Stimulated activated naive CD4-positive, alpha-beta T cell (primary cell): ENCODE results near the gene GPX3.

Experiments
- DNase-seq, 6 experiments: peaks; one replicate each; lab custom pipeline; 2025; lab: John Stamatoyannopoulos, UW

GPX3 gene

DNA sequence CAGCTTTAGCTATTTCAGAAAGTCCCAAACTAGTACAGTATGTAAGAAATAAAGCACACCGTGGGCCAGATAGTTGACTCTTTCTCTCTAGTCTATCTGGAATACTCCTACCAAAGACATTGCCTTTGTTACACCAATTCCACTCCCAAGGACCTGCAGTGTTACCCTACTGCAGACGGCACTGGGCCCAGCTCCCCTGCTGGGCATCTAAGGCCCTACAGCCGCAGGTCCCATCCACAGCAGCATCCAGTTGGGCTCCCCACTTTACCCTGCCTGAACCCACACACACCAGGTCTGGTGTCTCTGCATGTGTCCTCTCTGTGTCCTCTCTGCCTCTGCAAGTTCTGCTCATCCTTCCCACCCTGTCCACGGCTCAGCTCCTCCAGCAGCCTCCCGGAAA is 37.9 kb downstream of the GPX3 start:
- no peak for DNase-seq

DNA sequence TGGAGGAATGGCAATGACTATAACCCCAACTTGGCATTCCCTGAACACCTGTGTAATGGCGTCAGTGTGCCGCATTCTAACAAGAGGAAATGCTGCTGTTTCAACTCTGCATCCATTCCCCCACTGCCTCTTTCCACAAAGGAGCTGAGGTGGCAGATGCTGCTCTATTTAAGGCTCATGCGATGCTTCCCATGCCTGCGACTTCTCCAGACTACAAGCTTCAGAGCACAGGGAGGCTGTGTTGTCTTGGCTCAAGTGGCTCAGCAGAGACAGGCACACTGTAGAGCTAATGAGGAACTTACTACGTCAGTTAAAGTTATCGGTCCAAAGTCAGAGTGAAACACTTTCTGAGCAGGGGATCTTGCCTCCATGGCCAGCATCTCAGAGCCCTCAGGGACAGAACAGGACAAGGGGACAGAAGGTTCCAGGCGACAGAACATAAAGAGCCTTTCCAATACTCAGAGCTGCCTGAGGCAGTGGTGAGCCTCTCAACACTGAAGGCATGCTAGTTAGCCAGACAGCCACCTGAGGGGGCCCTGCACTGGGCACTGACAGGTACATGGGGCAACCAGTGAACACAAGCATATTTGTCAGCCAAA is 38.6 kb downstream of the GPX3 start:
- DNase-seq, result no peak

DNA sequence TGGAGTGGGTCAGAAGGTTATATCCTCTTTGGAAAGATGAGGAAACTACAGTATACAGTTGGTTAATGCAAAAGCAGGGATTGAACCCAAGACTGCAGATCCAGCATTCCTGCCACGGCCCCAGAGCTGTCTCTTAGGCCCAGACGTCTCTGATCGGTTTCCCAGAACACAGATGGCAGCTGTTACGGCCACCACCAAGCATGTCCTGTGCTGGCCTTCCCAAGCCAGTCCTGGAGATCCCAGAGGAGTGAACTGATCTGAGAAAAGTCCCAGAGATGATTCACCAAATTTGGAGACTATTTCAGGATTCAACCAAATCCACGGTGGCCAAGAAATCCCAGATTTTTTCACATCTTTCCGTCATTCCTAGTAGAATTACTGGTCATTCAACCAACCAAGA is 40.4 kb downstream of the GPX3 start:
- DNase-seq, result no peak

DNA sequence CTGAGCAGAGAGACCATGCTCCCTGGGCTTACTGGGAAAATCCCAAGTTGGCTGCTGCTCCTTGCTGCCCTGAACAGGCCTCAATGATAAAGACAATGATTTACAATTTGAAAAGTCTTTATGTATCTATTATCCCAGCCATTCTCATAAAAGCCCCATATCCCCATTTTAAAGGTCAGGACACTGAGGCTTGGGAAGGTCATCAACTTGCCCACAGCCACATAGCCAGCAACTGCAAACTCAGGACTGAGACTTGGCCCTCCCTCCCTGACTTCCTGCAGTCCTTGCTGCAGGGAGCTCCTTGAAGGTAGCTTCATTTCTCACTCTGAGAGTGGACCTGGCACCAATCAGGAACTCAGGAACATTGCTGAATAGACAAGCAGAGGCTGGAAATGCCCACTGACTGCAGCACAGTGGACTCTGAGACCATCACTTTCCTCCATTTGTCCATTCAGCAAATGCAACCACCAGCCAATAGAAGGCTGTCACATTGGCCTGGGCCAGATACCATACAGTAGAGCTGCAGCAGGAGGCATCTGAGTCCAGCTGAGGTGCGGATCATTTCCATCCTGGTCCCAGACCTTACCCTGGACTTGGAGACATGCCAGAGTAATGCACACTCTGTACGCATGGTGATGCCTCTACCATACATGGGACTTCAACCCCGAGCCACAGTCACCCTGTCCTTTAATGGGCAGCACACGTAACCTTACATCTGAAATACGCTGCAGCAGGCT is 42.2 kb downstream of the GPX3 start:
- no peak for DNase-seq

DNA sequence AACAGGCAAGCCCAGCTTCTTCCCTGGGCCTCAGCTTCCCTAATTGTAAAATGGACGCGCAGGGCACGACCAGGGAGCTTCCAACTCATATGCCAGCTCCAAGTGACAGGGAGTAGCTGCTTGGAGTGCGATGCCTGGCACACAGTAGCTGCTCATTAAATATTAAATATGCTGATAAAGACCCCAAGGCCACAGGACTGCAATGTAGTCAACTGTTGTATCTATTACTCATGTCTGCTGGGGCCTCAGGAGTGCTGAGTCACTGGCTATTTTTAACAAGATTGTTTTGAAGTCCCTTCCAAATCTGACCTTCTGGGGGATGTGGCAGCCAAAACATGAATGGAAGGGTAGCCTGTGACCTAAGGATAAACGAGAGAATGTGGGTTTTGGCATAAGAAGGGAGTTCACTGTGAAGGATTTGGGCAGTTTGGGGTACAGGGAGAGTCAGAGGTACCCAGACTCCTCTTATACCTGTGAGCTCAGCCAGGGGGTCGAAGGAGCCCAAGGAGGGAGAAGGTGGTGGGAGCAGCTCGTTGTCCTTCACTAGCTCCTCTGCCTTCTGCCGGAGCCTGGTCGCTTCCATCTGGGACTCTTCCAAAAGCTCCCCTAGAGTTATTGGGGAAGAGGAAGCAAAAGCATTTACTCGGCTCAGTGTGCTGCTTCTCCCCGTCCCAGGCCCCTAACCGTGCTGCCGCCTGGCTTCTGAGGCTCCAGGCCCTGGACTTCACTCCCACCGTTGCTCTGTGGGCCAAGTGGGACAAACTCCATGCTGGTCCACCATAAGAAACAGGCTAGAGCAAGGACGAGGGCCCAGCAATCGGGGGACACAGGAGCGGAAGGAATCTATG is 43.0 kb downstream of the GPX3 start:
- DNase-seq, result no peak

DNA sequence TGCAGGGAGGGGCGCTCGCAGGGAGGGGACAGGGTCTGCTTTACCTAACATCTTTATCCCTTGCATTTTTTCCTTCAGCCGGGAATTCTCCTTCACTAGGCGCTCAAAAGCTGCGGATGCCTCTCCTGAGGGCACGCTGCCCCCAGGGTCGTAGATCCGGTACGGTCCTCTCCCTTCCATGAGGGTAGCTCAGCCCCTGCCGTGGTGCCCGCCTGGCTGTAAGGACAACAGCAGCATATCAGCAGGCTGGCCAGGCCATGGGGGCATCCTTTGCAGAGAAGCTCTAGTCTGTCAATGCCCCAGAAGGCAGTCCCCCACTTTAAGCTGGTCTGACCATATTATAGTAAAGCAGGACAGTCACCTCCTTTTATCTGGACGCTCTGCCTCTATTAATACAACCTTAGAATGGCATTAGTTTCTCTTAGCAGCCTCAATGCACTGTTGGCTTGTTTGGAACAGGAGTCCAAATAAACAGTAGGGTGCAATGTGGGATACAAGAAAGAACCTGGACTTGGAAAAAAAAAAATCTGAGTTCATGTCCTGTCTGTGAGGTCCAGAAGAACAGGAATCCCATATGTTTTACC is 44.6 kb downstream of the GPX3 start:
- DNase-seq, result no peak

DNA sequence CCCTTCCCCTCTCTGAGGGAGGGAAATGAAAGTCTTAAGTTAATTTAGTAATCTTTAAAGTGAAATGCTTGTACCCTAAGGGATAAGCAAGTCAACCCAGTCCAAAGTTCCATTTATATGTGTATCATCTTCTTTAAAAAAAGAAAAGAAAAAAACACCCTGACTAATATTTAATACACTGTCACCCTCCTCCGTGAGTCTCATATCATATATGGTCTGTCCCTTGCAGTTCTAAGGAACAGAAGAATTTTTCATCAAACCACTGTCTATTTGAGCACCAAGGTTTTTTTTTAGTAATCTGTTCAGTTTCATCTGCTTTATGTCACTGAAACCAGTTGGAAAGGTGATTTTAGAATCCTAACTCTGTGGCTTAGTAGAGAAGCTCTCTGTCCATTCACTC is 45.2 kb downstream of the GPX3 start:
- DNase-seq, result no peak

DNA sequence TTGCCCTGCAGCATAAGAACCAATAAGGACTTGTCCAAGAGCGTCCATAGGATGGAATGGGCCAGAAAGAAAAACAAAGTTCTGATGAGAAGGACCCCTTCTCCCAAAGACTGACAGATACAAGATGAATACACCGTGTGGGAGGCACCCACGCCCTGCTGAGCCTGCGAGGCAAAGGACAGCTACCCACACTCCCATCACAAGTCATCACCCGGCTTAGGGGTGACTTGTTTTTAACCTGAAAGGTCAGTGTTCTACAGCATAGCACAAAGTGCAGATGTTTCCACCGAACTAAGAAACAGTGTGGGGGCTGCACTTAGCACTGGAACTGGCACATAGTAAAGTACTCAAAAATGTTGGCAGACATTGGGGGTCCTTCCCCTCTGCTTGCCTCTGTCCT is 46.5 kb downstream of the GPX3 start:
- DNase-seq, result no peak

DNA sequence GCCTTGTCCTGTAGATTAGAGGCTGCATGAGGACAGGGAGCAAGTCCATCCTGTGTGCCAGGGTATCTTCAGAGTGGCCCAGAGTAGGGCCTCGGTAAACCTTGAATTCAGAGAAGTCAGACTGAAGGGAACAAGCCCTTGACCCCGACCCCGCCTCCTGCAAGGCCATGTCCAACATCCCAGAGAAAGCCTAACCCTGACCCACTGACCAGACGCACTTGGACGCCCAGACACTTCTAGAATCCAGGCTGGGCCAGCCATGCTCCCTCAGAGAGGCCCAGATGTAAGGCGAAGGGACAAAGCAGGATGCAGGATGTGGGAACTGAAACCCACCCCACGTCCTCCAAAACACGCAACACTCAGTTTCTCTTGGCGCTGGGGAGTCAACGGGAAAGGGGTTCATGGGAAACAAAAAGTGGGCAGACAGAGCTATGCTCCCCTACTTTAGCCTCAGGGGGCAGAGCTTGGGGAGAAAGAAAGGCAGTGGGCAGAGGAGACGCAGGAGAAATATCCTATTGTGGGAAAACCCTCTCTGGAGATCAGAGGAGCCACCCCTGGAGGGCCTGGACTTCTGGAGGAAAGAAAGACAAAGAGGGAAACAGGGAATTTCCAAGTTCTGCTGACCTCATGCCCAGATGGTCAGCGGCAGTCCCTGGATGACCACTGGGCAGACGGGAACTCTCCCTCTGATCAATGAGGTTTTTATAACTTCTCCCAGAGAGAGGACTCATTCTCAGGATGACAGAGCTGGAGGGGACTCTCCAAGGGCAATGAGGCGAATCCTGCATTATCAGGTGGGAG is 47.4 kb downstream of the GPX3 start:
- DNase-seq, result no peak

DNA sequence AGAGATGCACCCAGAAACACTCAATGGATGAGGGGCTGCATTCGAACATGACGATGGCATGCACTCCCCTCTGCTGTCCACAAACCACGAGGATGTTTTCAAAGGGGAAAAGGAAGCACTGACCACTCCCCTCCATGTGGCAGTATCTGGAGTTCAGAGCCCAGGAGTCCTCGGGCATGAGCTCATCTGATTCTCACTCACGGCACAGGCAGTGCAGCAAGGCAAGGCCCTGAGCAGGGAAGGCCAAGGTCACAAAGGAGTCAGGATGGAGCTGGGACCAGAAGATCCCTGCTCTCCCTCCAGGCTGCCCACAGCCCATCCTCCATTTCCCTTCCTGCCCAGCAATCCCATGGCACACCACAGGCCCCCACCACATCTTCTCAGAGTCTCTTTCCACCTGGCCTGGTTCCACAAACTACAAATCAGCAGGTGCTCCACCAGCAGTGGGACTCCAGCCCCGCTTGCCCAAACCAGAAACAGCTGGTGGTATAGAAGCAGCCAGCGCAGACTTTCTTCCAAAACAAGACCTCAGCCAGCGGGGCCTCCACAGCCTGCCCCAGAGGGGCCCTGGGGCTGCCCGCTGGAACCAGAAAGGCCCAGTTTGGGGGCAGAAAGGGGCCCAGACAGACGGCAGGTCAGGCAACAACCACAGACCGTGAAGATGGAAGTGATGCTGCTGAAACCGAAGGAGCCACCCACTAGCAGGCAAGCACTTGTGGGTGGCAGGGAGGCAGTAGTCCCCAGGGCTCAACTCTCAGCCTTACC is 48.2 kb downstream of the GPX3 start:
- no peak for DNase-seq

DNA sequence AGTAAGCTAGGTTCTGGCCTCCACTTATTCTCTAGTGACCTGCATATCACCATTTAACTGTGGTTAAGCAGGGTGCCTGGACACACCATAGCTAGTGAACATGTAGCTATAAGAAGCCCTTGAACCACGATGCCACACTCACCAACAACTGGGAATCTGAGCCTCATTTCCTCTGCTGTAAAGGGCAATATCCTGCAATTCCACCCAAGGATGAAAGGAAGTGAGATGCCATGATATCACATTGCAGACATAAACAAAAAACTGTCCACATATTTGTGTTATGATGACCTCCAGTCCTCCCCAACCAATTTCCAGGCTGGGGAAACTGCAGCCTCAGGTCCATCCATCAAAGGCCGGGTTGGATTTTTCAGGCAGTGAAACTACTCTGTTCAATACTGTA is 50.1 kb downstream of the GPX3 start:
- DNase-seq, result no peak

DNA sequence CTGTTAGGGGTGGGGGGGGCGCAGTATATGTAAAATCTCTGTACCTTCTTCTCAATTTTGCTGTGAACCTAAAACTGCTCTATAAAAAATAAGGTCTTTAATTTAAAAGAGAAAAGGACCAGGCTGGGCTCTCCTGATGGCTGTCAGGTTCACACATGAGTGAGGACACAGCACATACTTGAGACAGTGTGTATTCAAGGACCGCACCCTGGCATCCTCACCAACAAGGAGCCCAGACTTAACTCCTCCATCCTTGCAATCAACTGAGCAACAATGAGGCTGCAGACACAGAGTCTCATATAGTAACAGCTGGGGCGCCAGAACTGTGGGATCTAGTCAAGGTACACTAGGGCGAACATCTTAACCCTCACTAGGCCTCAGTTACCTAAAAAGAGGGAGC is 50.6 kb downstream of the GPX3 start:
- no peak for DNase-seq

DNA sequence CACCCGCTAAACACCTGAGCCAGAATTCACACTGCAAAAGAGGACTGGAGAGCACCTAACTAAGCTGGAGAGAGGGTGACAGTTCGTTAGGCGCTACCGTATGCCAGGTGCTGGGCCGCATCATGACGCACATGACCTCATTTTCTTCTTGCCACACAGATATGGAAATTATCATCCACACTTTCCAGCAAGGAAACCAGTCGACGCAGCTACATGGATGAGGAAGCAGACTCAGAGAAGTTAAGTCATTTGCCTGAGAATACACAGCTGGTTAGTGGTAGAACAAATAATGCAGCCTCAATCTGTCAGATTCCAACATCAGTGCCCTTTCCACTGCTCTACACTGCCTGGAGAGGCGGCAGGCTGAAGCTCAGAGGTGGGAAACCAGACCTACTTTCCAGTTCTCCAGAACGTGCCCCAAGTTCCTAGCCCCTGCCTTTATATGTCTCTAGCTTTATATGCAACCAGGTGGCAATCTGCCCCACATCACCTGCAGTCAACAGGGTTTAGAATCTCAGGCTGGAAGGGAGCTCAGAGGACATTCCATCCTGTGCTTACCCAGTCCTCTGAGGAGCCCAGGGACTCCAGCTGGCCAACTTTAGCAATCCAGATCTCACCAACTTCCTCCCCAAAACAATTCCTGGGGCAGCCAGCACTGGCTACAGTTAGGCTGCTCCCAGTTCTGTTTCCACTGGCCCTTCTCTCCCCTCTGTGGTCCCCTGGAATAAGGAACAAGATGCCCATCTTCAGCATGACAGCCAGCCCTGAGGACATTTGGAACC is 51.6 kb downstream of the GPX3 start:
- DNase-seq, result no peak

DNA sequence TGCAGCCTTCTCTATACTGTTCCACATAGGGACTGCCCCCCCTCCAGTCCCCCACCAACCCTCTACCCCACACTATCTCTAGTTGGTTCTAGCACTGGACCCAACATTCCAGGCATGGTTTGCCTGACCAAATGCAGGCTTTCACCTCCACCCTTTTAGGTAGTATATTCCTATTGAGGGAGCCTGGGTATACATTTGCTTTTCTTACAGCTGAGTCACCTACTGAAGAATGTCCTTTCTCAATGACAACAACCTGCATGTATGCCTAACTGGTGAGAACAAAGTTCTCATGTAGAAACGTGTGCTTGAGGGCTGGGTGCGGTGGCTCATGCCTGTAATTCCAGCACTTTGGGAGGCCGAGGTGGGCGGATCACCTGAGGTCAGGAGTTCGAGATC is 52.2 kb downstream of the GPX3 start:
- no peak for DNase-seq

DNA sequence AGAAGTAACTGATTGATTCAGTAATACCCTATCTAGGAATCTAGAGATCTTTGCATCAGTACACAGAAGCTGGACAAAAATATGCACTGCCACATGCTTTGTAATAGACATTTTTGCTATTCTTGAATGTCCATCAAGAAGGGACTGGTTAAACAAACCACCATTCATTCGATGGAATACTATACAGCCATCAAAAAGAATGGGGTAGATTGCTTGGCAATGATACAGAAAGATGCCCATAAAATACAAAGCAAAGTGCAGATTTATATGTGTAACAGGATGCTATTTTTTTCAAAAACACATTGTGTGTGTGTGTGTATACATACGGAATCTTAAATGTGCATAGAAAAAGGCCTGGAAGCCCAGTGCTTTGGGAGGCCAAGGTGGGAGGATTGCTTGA is 52.9 kb downstream of the GPX3 start:
- DNase-seq, result no peak

DNA sequence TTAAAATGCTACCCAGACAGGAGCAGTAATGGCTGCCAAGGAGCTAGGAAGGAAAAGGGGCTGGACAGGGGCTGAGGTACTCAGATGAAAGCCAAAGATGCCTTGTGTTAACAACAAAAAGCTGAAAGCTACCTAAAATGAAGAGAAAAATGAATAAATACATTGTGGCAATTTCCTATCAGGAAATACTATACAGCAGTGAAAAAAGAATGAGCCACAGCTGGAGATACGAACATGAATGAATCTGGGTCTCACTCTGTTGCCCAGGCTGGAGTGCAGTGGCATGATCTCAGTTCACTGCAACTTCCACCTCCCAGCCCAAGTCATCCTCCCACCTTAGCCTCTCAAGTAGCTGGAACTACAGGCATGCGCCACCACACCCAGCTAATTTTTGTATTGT is 54.2 kb downstream of the GPX3 start:
- no peak for DNase-seq

DNA sequence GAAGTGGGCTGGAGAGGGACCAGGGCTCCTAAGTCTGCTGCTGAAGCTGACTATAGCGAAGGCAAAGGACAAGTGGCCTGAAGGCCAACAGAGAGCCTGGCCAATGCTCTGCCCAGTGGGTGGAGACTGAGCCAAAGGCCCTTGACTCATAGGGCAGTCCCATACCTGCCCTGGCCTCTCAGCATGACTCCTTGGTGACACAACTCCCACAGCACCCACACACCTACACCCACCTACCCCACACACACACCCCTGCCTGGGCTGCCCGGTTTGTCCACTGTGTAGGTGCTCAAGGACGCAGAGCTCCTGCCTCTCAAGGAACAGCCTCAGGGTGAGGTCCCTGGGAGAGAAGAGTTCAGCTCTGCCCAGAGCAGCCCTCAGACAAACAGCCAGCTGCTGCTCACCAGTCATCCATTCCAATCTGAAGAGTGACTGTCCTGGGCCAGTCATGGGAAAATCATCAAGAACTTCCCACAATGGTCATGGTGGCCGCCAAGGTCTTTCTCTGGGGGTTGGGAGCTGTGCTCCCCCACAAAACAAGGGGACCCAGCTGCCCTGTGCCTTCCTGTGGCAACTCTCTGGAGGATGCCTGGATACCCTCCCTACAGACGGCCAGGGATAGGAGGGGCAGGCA is 55.4 kb downstream of the GPX3 start:
- DNase-seq, result no peak

DNA sequence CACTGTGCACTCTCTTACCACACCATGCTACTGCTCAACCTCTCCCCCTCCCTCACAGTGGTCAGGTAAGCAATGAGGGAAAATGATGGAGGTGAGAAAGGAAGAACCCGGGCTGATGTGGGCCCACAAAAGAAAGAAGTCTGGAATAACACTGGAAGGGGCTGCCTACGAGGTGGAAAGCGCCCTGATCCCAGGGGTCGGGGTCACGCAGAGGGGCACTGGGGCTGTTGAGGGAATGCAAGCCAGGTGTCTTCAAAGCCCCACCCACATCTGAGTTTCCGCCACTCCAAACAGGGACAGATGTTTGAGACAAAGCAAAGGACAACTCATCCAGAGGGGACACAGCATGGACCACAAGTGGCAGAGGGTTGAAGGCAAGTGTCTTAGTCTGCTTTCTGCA is 56.2 kb downstream of the GPX3 start:
- DNase-seq, result no peak

DNA sequence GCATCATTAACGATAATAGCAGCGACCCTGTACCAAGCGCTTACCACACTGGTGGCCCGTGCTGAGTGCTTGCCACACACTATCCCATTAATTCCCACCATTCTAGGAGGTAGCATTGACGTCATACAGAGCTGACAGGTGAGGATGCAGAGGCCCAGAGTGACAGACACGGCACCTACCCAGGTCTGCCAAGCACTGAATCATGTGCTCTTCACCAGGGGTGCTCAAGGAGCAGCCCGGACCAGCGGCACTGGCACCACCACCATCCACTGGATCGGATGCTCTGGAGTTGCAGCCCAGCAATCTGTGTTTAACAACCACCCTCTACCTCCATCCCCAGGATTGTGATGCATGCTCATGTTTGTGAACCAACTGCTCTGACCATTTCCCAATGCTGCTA is 57.0 kb downstream of the GPX3 start:
- no peak for DNase-seq

DNA sequence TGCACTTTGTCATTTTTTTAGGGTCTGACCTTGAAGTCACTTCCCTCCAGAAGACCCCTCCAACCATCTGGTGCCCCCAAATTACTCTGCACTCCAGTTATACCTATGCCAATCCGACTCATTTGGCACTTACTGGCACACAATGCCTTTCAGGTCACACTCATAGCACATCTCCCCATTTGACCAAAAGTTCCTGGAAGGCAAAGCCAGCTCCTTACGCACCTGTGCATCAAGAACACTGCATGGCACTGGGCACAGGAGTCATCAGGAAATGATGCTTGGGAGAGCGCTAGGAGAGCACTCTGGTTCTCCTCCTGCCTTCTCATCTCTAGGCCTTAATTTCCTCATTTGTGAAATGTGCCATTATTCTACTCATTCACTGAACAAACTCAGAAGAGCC is 57.6 kb downstream of the GPX3 start:
- no peak for DNase-seq
